ENCODE measurements around the gene BCLAF1.
A peak's percentile ranks its signal among the peaks of the same experiment; 100 is the strongest.
"Not testable (repeated sequence)": the region's sequence is repeated elsewhere in the genome, so short reads cannot be mapped to it uniquely, and the experiment has no call there.

BCLAF1 gene

GRCh38 chr6:136249811-136250685 lies 39.6 kb downstream of the BCLAF1 start, which contains the start of gene MTFR2:
TSS of gene MTFR2 (minus strand) at chr6:136250311. CDS start at chr6:136249099, 1,212 bp downstream.
- peak; percentile 85 to 92 (median 88) for DNase-seq (ENCODE audit: low read depth in 3 of 3)

GRCh38 chr6:136249336-136249735 lies 40.3 kb downstream of the BCLAF1 start:
- DNase-seq (ENCODE audit: low read depth in 3 of 3), result no peak

- no peak for DNase-seq (ENCODE audit: low read depth in 3 of 3)
Observed at GRCh38 chr6:136244061-136244616, 45.5 kb downstream of the BCLAF1 start.

- DNase-seq (ENCODE audit: low read depth in 3 of 3), result no peak
Observed at GRCh38 chr6:136236466-136237293, 53.0 kb downstream of the BCLAF1 start.

GRCh38 chr6:136235233-136235564 lies 54.4 kb downstream of the BCLAF1 start:
- DNase-seq (ENCODE audit: low read depth in 3 of 3), result no peak

GRCh38 chr6:136232701-136233100 lies 56.9 kb downstream of the BCLAF1 start:
- DNase-seq (ENCODE audit: low read depth in 3 of 3), result no peak

- DNase-seq (ENCODE audit: low read depth in 3 of 3), result no peak
Observed at GRCh38 chr6:136230219-136230853, 59.3 kb downstream of the BCLAF1 start.

- no peak for DNase-seq (ENCODE audit: low read depth in 3 of 3)
Observed at GRCh38 chr6:136228814-136229213, 60.8 kb downstream of the BCLAF1 start.

- no peak for DNase-seq (ENCODE audit: low read depth in 3 of 3)
Observed at GRCh38 chr6:136226674-136227377, 62.8 kb downstream of the BCLAF1 start.

GRCh38 chr6:136226027-136226673 lies 63.5 kb downstream of the BCLAF1 start:
- peak in 2 of 3 donors; percentile 27 to 28 for DNase-seq (ENCODE audit: low read depth in 3 of 3)

- DNase-seq (ENCODE audit: low read depth in 3 of 3), result peak in 2 of 3 donors; percentile 19 to 20
Observed at GRCh38 chr6:136225496-136225895, 64.2 kb downstream of the BCLAF1 start.

GRCh38 chr6:136224974-136225373 lies 64.7 kb downstream of the BCLAF1 start:
- not testable (repeated sequence) for DNase-seq (ENCODE audit: low read depth in 3 of 3)

- DNase-seq (ENCODE audit: low read depth in 3 of 3), result no peak
Observed at GRCh38 chr6:136216503-136217401, 72.9 kb downstream of the BCLAF1 start.

- DNase-seq (ENCODE audit: low read depth in 3 of 3), result no peak
Observed at GRCh38 chr6:136213853-136214252, 75.8 kb downstream of the BCLAF1 start.

GRCh38 chr6:136213012-136213539 lies 76.6 kb downstream of the BCLAF1 start:
- DNase-seq (ENCODE audit: low read depth in 3 of 3), result no peak

GRCh38 chr6:136212608-136213007 lies 77.0 kb downstream of the BCLAF1 start:
- no peak for DNase-seq (ENCODE audit: low read depth in 3 of 3)

- DNase-seq (ENCODE audit: low read depth in 3 of 3), result no peak
Observed at GRCh38 chr6:136210398-136211165, 79.1 kb downstream of the BCLAF1 start.

- no peak for DNase-seq (ENCODE audit: low read depth in 3 of 3)
Observed at GRCh38 chr6:136209496-136209895, 80.2 kb downstream of the BCLAF1 start.

- no peak for DNase-seq (ENCODE audit: low read depth in 3 of 3)
Observed at GRCh38 chr6:136208783-136209182, 80.9 kb downstream of the BCLAF1 start.

Data from stimulated activated CD4-positive, alpha-beta T cell treated with anti-CD3 and anti-CD28 coated beads, TNF-alpha, amount 100 ng/mL, for 48 hours (primary cell).